ENCODE results near the gene PHACTR1.

PHACTR1 gene

DNA sequence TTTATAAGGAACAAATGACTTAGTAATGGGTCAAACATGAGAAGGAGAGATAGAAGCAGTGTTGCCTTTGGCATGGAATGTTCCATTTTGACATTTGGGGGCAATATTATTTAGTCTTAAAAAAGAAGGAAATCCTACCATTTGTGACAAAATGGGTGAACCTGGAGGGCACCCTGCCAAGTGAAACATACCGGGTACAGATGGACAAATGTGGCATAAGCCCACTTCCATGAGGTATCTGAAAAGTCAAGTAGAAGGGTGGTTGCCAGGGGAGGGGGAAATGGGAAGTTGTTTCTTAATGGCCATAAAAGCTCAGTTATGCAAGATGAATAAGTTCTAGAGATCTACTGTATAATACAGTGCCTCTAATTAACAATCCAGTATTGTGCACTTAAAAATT, 342.5 kb downstream of the PHACTR1 start:
- in situ Hi-C loops (cut with HindIII; ENCODE audit: low sequenced_read_pairs) = no loop called here
- DNase-seq (ENCODE audit: low read depth) = no peak
- TF ChIP-seq, protein P1, sequence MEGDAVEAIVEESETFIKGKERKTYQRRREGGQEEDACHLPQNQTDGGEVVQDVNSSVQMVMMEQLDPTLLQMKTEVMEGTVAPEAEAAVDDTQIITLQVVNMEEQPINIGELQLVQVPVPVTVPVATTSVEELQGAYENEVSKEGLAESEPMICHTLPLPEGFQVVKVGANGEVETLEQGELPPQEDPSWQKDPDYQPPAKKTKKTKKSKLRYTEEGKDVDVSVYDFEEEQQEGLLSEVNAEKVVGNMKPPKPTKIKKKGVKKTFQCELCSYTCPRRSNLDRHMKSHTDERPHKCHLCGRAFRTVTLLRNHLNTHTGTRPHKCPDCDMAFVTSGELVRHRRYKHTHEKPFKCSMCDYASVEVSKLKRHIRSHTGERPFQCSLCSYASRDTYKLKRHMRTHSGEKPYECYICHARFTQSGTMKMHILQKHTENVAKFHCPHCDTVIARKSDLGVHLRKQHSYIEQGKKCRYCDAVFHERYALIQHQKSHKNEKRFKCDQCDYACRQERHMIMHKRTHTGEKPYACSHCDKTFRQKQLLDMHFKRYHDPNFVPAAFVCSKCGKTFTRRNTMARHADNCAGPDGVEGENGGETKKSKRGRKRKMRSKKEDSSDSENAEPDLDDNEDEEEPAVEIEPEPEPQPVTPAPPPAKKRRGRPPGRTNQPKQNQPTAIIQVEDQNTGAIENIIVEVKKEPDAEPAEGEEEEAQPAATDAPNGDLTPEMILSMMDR (IDR thresholded peaks at IDR 0.05; ENCODE audit: low read depth, low read length, missing control alignments) = no peak
- H3K4me3 ChIP-seq (ENCODE audit: low read depth, low read length) = no peak overlapping the region

DNA sequence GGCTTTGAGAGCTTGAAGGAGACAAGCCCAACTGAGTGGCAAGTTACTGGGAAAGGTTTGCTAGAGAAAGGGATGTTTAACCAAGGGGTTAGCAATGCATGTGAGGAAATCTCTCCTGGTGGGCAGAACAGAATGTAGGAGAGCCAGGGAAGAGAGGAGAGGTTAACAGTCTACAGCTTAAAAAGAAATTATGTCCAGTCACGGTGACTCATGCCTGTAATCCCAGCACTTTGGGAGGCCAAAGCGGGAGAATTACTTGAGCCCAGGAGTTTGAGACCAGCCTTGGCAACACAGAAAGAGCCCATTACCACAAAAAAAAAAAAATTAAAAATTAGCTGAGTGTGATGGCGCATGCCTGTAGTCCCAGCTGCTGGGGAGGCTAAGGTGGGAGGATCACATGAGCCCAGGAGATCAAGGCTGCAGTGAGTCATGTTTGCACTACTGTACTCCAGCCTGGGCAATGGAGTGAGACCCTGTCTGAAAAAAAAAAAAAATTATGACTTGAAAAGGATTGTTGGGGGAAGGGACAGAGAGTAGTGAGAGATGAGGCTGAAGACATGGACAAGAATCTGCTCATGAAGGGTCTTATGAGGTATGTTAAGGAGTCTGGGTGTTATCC, 346.8 kb downstream of the PHACTR1 start:
- H3K4me3 ChIP-seq (ENCODE audit: low read depth, low read length) = no peak overlapping the region
- in situ Hi-C loops (cut with HindIII; ENCODE audit: low sequenced_read_pairs) = no loop called here
- TF ChIP-seq, protein P1 (IDR thresholded peaks at IDR 0.05; ENCODE audit: low read depth, low read length, missing control alignments) = no peak
- no peak for DNase-seq (ENCODE audit: low read depth)

DNA sequence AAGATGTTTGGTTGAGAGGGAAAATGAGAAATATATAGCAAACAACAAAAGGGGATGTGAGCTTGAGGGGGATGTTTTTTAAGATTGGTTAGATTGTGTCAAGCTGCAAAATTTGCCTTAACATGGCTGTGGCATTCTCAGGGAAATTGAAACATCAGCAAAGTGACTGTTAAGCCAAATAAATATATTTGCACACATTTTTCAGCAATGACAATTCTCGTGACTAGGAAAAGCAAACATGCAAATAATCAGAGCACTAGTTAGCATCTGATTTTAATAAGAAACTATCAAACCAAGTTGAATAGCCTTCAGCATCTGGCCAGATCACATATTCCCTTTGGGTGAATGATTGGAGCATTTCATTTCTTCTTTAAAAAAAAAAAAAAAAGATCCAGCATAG, 349.0 kb downstream of the PHACTR1 start:
- TF ChIP-seq, protein P1 (IDR thresholded peaks at IDR 0.05; ENCODE audit: low read depth, low read length, missing control alignments) = no peak
- no peak for DNase-seq (ENCODE audit: low read depth)

DNA sequence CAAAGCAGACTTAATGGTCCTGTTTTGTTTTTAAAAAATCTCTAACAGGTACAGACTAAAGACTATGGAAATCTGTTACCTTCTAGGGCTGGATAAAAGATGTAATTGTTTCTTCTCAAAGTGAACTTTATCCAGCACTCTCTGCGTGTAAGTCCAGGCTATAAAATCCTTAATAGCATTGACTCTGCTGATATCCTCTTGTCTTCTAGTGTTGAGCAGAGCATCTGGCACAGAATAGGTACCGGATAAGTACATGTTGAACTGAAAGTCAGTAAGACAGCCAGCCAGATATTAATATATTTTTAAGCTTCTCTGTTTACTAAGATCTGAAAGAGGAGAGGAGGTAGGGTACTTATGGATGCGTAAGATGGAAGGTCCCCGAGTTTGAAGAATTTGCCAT, 349.5 kb downstream of the PHACTR1 start:
- in situ Hi-C loops (cut with HindIII; ENCODE audit: low sequenced_read_pairs) = no loop called here
- no peak for DNase-seq (ENCODE audit: low read depth)
- H3K4me3 ChIP-seq (ENCODE audit: low read depth, low read length) = no peak overlapping the region
- TF ChIP-seq, protein P1 (IDR thresholded peaks at IDR 0.05; ENCODE audit: low read depth, low read length, missing control alignments) = no peak

More for the DNA sequence above, 349.0 kb downstream of the PHACTR1 start:
- H3K4me3 ChIP-seq (ENCODE audit: low read depth, low read length) = no peak overlapping the region
- in situ Hi-C loops (cut with HindIII; ENCODE audit: low sequenced_read_pairs) = no loop called here

DNA sequence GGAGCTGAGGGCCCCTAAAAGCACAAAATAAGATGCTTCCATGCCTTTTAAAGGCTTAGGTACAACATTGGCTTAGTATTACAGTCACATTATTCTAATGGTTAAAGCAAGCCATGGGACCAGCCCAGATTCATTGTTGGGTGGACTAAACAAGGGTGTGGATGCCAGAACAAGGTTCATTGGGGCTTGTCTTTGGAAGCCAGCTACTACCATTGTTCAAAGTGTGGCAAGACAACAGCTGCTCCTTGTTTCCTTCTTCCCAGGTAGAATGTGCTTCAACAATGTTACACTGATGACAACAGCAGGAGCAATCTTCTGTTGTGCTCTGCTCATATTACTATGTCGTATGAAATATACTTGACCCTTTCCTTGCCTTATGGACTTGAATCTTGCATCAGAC, 350.3 kb downstream of the PHACTR1 start:
- in situ Hi-C loops (cut with HindIII; ENCODE audit: low sequenced_read_pairs) = no loop called here
- TF ChIP-seq, protein P1 (IDR thresholded peaks at IDR 0.05; ENCODE audit: low read depth, low read length, missing control alignments) = no peak
- H3K4me3 ChIP-seq (ENCODE audit: low read depth, low read length) = no peak overlapping the region
- no peak for DNase-seq (ENCODE audit: low read depth)

DNA sequence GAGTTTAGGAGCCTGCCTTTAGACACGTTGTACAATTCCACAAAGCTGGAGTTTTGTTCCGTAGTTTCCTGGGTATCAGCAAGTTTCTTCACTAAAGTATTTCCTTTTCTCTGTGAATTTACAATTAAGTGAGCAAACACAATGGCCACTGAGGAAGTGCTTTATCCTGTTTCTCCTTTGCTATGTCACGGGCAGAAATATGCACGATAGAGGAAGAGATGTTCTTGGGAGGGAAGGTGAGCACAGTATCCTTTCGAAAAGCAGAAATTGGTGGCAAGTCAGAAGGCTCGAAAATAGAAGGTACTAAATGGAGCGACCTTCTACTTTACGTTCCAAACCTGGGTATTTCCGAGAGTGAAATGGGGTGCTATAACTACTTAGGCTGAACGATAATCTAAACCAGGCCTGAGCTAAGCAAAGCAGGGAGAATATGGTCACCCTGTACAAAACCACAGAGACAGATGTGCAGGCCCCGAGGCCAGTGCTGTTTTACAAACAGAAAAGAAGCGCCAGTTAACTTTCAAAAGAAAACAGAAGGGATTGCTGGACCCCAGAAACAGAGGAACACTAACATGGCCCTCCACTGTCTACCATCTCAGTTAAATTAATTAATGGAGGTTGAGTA, 352.1 kb downstream of the PHACTR1 start:
- in situ Hi-C loops (cut with HindIII; ENCODE audit: low sequenced_read_pairs) = no loop called here
- H3K4me3 ChIP-seq (ENCODE audit: low read depth, low read length) = no peak overlapping the region
- no peak for DNase-seq (ENCODE audit: low read depth)
- TF ChIP-seq, protein P1 (IDR thresholded peaks at IDR 0.05; ENCODE audit: low read depth, low read length, missing control alignments) = no peak
